ENCODE data around the gene CA10. TPM values are rescaled to one million over a fixed set of nuclear protein-coding genes. Genes with fewer than 3 reads are reported as not detected.

The CA10 gene
- total and polyA plus RNA-seq, 2 donors (not counting 1 experiment from before 2014, with no cell fraction given) = not detected

DNA sequence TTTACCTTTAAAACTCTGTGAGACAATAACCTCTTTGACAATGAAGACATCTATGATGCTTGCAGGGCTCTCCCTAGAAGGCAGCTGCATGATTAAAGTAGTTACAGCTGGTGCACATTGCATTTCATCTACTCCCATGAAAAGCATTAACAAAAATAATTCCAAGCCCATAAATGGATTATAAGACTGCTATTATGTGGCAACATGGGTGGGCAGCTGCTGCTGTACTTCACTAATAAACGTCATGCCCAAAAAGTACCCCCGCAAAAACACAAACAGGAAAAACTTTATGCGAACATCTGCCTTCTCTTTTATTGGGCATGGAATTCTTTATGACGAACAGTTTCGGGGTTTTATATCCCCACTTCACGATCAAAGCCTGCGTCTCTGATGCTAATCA lies 224.9 kb downstream of the CA10 start:
- ATAC-seq (ENCODE audit: low read depth) (no peak), DNase-seq (no peak)
- H3K4me1 Mint-ChIP-seq = no peaks in the 10 kb centered on the region
- H3K9ac ChIP-seq (ENCODE audit: low read length) = no peak overlapping the region
- WGBS (ENCODE audit: insufficient coverage) = 97% methylated on average over 7 of the region's 7 CpGs
- peaks cover 5% of the 10 kb centered on the region for H3K9me3 Mint-ChIP-seq (ENCODE audit: insufficient read depth)
- H3K27ac Mint-ChIP-seq = no peak overlapping the region
- no peaks in the 10 kb centered on the region for H3K79me2 ChIP-seq (ENCODE audit: control insufficient read depth, insufficient read depth, low read length)
- no peak overlapping the region for H3K27ac ChIP-seq (ENCODE audit: low read length in 2 of 2)
- no peak overlapping the region for H3K4me3 ChIP-seq (ENCODE audit: control extremely low read depth in 1 of 5, extremely low read depth in 1 of 5, insufficient read depth in 1 of 5, low read depth in 2 of 5, low read length in 4 of 5)
- H3K4me2 ChIP-seq (replicated peaks; ENCODE audit: low read depth, low read length, poor library complexity, severe bottlenecking) = no peak overlapping the region
- no peaks in the 10 kb centered on the region for H3K4me1 ChIP-seq (ENCODE audit: control insufficient read depth in 2 of 2, insufficient read depth in 2 of 2, low read length in 2 of 2)
- no peak overlapping the region for H3K4me3 Mint-ChIP-seq
- intact Hi-C loops (cut with micrococcal nuclease) = no loop called here
- H3K27me3 ChIP-seq (replicated peaks in 1 of 4; ENCODE audit: control extremely low read depth in 1 of 4, control insufficient read depth in 3 of 4, insufficient read depth in 4 of 4, low read length in 3 of 4) = no peaks in the 10 kb centered on the region
- no peaks in the 10 kb centered on the region for H3K36me3 ChIP-seq (replicated peaks in 1 of 2; ENCODE audit: control extremely low read depth in 1 of 2, control insufficient read depth in 1 of 2, extremely low read depth in 1 of 2, insufficient read depth in 2 of 2, low read length in 1 of 2)
- H2AFZ ChIP-seq (ENCODE audit: insufficient read depth, low read depth, low read length, poor library complexity, severe bottlenecking) = no peak overlapping the region
- ChIA-PET CTCF (no interaction called here), POLR2A (no interaction called here)
- H3K27me3 Mint-ChIP-seq = no peaks in the 10 kb centered on the region
- no peaks in the 10 kb centered on the region for H3K9me3 ChIP-seq (ENCODE audit: control extremely low read depth in 1 of 3, control insufficient read depth in 2 of 3, insufficient read depth in 1 of 3, low read length in 2 of 3)
- TF ChIP-seq EZH2 (IDR thresholded peaks at IDR 0.05; ENCODE audit: borderline replicate concordance, insufficient read depth, low read depth, low read length, poor library complexity, severe bottlenecking) (no peak), CTCF (IDR thresholded peaks at IDR 0.05) (no peak)
- H4K20me1 ChIP-seq (ENCODE audit: control insufficient read depth, insufficient read depth, low read length, poor library complexity, severe bottlenecking) = no peaks in the 10 kb centered on the region

DNA sequence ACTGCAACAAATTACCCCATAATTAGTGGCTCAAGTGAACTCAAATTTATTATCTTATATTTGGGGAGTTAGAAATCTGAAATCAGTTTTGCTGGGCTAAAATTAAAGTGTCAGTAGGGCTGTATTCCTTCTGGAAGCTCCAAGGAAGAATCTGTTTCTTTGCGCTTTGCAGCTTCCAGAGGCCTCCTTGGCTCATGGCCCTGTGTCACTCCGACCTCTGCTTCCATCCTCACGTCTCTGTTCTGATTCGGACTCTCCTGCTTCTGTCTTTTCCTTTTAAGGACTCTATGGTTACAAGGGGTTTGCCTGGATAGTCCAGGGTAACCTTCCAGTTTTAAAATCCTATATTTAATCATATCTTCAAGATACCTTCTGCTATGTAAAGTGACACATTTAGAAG lies 232.1 kb downstream of the CA10 start:
- TF ChIP-seq EZH2 (IDR thresholded peaks at IDR 0.05; ENCODE audit: borderline replicate concordance, insufficient read depth, low read depth, low read length, poor library complexity, severe bottlenecking) = no peak
- no peak for TF ChIP-seq CTCF (IDR thresholded peaks at IDR 0.05)
- Mint-ChIP-seq H3K27me3 (no peaks in the 10 kb centered on the region), H3K27ac (no peak overlapping the region), H3K9me3 (ENCODE audit: insufficient read depth) (no peaks in the 10 kb centered on the region), H3K4me1 (no peaks in the 10 kb centered on the region), H3K4me3 (no peak overlapping the region)
- Histone ChIP-seq H3K27ac (ENCODE audit: low read length in 2 of 2) (no peak overlapping the region), H3K4me2 (replicated peaks; ENCODE audit: low read depth, low read length, poor library complexity, severe bottlenecking) (no peak overlapping the region), H3K4me3 (ENCODE audit: control extremely low read depth in 1 of 5, extremely low read depth in 1 of 5, insufficient read depth in 1 of 5, low read depth in 2 of 5, low read length in 4 of 5) (no peak overlapping the region), H2AFZ (ENCODE audit: insufficient read depth, low read depth, low read length, poor library complexity, severe bottlenecking) (no peak overlapping the region), H3K36me3 (replicated peaks in 1 of 2; ENCODE audit: control extremely low read depth in 1 of 2, control insufficient read depth in 1 of 2, extremely low read depth in 1 of 2, insufficient read depth in 2 of 2, low read length in 1 of 2) (no peaks in the 10 kb centered on the region), H3K9ac (ENCODE audit: low read length) (no peak overlapping the region), H3K4me1 (ENCODE audit: control insufficient read depth in 2 of 2, insufficient read depth in 2 of 2, low read length in 2 of 2) (no peaks in the 10 kb centered on the region), H4K20me1 (ENCODE audit: control insufficient read depth, insufficient read depth, low read length, poor library complexity, severe bottlenecking) (no peaks in the 10 kb centered on the region), H3K9me3 (ENCODE audit: control extremely low read depth in 1 of 3, control insufficient read depth in 2 of 3, insufficient read depth in 1 of 3, low read length in 2 of 3) (no peaks in the 10 kb centered on the region), H3K27me3 (replicated peaks in 1 of 4; ENCODE audit: control extremely low read depth in 1 of 4, control insufficient read depth in 3 of 4, insufficient read depth in 4 of 4, low read length in 3 of 4) (no peaks in the 10 kb centered on the region), H3K79me2 (ENCODE audit: control insufficient read depth, insufficient read depth, low read length) (no peaks in the 10 kb centered on the region)
- intact Hi-C loops (cut with micrococcal nuclease) = no loop called here
- 100% methylated on average over 1 of the region's 4 CpGs for WGBS (ENCODE audit: insufficient coverage)
- ChIA-PET POLR2A (no interaction called here), CTCF (no interaction called here)
- ATAC-seq (ENCODE audit: low read depth) = no peak
- DNase-seq = no peak
